GM12872 (cell line): Measurements from ENCODE around the gene MAN1C1.

ENCODE experiments used
- TF ChIP-seq, protein P1 (sequence below): IDR thresholded peaks from 3 replicates; pipeline ENCODE4 v1.5.1; 2011; ENCODE audit warnings: low read depth, mild to moderate bottlenecking, low read length, moderate library complexity; ENCODE audit not compliant: insufficient read depth

The MAN1C1 gene

DNA sequence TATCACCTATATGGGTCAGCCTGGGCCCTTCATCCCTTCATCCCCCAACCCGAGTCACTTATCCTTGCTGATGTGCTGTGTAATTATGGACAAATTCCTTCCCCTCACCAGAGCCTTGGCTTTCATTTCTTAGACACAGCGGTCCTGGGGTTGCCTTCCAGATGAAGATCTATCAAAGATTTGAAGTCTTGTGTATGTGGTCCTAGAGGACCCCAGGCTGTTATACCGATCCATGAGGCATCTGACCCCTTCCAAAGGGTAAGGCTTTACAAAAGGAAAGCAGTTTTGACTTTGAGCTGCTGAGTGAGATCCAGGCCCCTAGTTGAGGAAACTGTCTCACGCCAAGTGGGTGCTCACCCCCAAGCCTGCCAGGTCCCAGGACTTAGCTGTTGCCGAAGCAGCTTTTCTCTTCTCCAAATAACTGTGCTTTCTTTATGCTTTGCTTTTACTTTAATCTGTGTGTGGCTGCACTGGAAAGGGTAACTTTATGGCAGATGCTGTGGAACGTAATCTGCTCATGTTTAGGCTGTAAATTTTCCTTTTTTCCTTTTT, 37.6 kb downstream of the MAN1C1 start:
- TF ChIP-seq, protein P1, sequence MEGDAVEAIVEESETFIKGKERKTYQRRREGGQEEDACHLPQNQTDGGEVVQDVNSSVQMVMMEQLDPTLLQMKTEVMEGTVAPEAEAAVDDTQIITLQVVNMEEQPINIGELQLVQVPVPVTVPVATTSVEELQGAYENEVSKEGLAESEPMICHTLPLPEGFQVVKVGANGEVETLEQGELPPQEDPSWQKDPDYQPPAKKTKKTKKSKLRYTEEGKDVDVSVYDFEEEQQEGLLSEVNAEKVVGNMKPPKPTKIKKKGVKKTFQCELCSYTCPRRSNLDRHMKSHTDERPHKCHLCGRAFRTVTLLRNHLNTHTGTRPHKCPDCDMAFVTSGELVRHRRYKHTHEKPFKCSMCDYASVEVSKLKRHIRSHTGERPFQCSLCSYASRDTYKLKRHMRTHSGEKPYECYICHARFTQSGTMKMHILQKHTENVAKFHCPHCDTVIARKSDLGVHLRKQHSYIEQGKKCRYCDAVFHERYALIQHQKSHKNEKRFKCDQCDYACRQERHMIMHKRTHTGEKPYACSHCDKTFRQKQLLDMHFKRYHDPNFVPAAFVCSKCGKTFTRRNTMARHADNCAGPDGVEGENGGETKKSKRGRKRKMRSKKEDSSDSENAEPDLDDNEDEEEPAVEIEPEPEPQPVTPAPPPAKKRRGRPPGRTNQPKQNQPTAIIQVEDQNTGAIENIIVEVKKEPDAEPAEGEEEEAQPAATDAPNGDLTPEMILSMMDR = no peak

DNA sequence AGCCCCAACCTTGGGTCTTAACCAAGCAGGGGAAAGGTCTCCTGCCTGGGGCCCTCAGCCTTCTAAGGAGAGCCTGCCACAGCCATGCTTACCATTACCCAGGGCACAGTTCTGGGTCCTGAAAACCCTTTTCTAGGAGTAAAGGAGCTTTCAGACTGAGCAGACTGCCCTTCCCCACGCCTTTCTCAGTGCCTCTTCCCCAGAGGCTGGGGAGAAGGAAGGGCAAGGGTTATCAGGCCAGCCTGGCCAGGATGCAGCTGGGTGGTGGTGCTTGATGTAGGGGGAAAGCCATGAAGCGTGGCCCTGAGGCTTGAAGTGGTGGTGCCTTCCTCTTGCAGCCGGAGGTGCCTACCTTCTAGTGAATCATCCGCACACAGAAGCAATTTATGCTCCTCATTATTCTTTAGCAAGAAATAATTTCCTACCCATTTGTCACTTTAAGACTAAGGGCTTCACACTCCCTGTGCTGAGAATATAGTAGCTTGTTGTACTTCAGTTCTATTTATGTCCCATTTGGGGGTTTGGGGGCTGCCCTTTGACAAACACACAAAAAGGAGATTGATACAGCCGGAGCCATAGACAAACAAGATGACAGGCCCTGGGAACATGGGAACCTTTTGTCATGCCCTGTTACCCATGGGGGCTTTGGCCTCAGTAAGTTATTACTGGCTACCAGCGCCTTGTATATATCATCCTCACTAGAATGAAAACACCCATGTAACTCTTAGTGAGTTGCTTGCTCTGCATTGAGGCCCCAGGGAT, 40.7 kb downstream of the MAN1C1 start:
- TF ChIP-seq, protein P1 = no peak

DNA sequence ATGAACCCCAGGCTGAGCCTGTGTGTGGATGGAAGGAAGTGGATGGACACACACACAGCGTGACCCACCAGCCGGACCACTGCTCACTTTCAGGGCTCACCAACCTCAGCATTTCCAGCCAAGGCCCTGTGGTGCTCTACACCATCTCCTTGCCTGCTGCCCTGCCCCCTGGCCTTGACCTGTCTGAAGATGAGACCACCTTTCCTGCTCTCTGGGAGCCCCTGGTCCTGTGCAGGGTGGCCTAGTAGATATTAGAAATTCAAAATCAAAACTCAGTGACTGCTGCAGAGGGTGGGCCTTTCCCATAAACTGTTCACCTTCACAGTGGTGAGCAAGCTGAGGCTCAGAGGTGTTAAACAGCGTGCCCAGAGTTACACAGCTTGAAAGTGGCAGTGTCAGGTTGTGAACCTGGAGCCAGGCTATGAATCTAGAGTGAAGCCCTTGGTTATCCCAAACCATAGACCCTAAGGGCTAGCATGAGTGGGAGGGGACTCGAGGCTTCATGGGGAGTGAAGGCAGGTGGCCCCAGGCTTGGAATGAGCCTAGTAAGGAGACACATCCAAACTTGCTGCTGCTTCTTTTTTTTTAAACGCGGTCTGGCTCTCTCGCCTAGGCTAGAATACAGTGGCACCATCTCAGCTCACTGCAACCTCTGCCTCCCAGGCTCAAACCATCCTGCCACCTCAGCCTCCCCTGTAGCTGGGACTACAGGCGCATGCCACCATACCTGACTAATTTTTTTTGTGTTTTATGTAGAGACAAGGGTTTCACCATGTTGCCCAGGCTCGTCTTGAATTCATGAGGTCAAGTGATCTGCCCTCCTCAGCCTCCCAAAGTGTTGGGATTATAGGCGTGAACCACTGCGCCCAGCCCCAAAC, 41.5 kb downstream of the MAN1C1 start:
- TF ChIP-seq, protein P1 = no peak

DNA sequence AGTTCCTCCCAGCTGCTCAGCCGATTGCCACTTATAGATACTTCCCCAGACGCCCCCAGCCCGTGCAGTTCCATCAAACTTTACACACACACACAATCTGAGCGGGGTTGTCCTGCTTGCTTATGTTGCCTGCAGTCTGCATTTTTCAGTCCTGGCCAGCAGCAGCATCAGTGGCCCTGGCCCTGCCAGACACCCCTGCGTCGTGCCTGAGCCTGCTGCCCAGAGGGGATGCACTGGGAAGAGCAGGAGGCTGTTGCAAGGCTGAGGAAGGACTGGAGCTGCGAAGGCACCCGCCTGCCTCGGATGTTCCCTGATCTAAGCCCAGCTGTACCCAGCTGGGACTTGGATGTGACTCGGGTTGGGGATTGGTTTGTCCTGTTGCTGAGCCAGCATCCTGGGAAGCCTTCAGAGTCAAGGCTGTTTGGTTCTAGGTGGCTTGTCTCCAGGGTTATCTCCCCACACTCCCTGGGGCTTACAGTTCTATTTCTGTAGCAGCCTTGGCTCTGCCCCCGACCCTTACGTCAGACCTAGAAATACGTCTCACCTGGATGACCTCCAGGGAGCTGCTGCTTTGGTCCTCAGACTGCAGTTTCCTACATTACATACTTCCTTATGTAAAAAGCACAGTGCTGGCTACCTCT, 42.3 kb downstream of the MAN1C1 start:
- TF ChIP-seq, protein P1 = no peak

DNA sequence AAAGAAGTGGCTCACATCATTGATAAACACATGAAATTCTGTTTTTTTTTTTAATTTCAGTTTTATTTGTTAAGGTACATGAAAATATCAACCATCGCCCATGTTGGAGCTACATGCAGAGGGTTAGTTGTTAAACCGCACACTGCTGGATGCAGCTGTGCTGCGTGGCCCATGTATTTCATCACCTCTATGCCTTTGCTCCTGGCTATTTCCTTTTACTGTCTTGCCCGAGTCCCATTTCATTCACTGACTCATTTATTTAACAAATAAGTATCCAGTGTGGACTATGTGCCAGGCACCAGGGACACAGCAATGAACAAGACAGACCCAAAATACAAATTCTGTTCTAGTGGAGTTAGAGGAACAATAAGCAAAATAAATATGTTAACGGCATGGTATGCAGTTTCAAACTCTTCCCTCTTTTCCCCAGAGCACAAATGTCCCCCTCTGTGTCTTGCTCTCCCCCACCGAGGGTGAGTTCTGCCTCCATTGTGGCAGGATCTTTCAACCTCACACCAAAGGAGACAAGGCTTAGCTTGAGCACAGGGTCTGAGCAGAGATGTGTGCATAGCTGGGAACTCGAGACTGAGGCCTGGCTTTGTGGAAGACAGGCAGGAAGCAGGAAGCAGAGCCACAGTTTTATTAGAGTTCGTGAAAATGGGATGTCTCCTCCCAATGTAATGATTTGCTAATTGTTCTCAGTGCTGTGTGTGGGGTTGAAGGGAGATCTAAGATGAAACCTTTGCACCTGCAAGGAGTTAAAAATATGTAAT, 44.6 kb downstream of the MAN1C1 start:
- TF ChIP-seq, protein P1 = no peak

DNA sequence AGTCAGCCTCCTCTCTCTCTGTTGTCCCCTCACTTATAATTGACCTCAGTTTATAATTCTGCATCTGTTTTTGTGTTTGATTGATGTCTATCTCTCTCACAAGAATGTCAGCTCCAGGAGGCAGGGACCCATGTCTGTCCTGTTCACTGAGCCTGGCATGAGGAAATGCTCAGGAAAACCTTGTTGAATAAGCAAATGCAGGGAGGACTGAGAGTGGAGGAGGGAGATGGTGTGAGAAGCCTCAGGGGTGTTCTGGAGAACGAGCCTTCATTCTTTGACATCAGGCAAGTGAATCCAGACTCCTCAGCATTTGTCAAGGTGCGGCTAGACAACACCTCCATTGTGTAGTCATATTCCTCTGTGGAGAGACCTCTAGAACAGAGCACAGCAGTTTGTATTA, 45.5 kb downstream of the MAN1C1 start:
- TF ChIP-seq, protein P1 = no peak
